Measurements from ENCODE around the gene SLC22A25. TPM values are rescaled to one million over a fixed set of nuclear protein-coding genes. Genes with fewer than 3 reads are reported as not detected.

Gene SLC22A25
- total and polyA plus RNA-seq, 9 of the 15 experiments (the other 6 are each of a cell fraction or from before 2014, with no cell fraction given): not detected

DNA sequence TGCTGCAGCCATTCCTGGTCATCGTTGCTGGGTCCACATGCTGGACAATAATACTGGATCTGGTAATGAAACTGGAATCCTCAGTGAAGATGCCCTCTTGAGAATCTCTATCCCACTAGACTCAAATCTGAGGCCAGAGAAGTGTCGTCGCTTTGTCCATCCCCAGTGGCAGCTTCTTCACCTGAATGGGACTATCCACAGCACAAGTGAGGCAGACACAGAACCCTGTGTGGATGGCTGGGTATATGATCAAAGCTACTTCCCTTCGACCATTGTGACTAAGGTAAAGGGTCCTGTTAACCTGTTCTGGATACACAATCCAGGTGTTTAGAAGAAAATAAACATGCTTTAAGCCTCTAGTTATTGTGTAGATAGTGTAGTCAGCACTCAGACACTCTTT is 46.9 kb upstream of the SLC22A25 start:
- H3K27me3 ChIP-seq (ENCODE audit: control insufficient read depth in 2 of 2, insufficient read depth in 2 of 2, low read length in 2 of 2): no peaks in the 10 kb centered on the region
- H3K4me1 ChIP-seq (replicated peaks in 1 of 2; ENCODE audit: control insufficient read depth in 2 of 2, insufficient read depth in 2 of 2, low read length in 2 of 2): no peaks in the 10 kb centered on the region
- ChIA-PET CTCF (ENCODE audit: low intra/inter-chr PET ratio) (no interaction called here), POLR2A (no interaction called here)
- no peak for DNase-seq (ENCODE audit: extremely low read depth in 1 of 4, low spot score in 3 of 4)
- no peak overlapping the region for H3K9ac ChIP-seq (ENCODE audit: insufficient read depth in 1 of 2, low read depth in 2 of 2, low read length in 2 of 2)
- no peaks in the 10 kb centered on the region for H4K20me1 ChIP-seq (replicated peaks; ENCODE audit: control insufficient read depth, insufficient read depth, low read length)
- ATAC-seq: no peak
- no TSS peak for BruUV-seq (replicated peaks)
- intact Hi-C loops (cut with micrococcal nuclease): no loop called here
- H3K9me3 ChIP-seq (replicated peaks; ENCODE audit: control insufficient read depth, insufficient read depth, low read depth, low read length): no peaks in the 10 kb centered on the region
- no peaks in the 10 kb centered on the region for H3K36me3 ChIP-seq (ENCODE audit: control insufficient read depth, insufficient read depth, low read length)
- in situ Hi-C loops (cut with MboI): no loop called here
- FAIRE-seq: no peak
- H3K79me2 ChIP-seq (ENCODE audit: control insufficient read depth, insufficient read depth, low read length): no peaks in the 10 kb centered on the region
- no peak overlapping the region for H3K4me3 ChIP-seq
- 0% methylated on average over 4 of the region's 4 CpGs for WGBS (ENCODE audit: insufficient coverage, low coverage, missing lambda C conversion rate)
- H3K4me2 ChIP-seq (ENCODE audit: insufficient read depth, low read length): no peak overlapping the region
- no peak overlapping the region for H3K27ac ChIP-seq (ENCODE audit: extremely low read depth, low read depth, low read length)
- H2AFZ ChIP-seq (ENCODE audit: low read depth, low read length): no peak overlapping the region
- H3K9me1 ChIP-seq (ENCODE audit: control insufficient read depth, insufficient read depth, low read length): no peaks in the 10 kb centered on the region
- TF ChIP-seq NONO (IDR thresholded peaks at IDR 0.05; ENCODE audit: low read depth in 2 of 2, low read length in 1 of 2) (no peak), RHOXF2B (CRISPR knock-in tag; conservative IDR thresholded peaks at IDR 0.05) (no peak), ZSCAN32 (CRISPR knock-in tag; IDR thresholded peaks at IDR 0.05) (no peak), ZNF644 (tag; IDR thresholded peaks at IDR 0.05; ENCODE audit: low read depth) (no peak), TAF9B (IDR thresholded peaks at IDR 0.05; ENCODE audit: partially characterized antibody) (no peak), ZNF24 (IDR thresholded peaks at IDR 0.05) (no peak), NFE2L1 (tag; IDR thresholded peaks at IDR 0.05; ENCODE audit: borderline replicate concordance, low read depth) (no peak), BRCA1 (IDR thresholded peaks at IDR 0.05) (no peak), BRCA1 (CRISPR knock-in tag; IDR thresholded peaks at IDR 0.05) (no peak), ZNF551 (CRISPR knock-in tag; IDR thresholded peaks at IDR 0.05) (no peak)
- TF ChIP-seq, protein P1, sequence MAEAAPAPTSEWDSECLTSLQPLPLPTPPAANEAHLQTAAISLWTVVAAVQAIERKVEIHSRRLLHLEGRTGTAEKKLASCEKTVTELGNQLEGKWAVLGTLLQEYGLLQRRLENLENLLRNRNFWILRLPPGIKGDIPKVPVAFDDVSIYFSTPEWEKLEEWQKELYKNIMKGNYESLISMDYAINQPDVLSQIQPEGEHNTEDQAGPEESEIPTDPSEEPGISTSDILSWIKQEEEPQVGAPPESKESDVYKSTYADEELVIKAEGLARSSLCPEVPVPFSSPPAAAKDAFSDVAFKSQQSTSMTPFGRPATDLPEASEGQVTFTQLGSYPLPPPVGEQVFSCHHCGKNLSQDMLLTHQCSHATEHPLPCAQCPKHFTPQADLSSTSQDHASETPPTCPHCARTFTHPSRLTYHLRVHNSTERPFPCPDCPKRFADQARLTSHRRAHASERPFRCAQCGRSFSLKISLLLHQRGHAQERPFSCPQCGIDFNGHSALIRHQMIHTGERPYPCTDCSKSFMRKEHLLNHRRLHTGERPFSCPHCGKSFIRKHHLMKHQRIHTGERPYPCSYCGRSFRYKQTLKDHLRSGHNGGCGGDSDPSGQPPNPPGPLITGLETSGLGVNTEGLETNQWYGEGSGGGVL (CRISPR knock-in tag; IDR thresholded peaks at IDR 0.05): no peak
- TF ChIP-seq, protein P2, sequence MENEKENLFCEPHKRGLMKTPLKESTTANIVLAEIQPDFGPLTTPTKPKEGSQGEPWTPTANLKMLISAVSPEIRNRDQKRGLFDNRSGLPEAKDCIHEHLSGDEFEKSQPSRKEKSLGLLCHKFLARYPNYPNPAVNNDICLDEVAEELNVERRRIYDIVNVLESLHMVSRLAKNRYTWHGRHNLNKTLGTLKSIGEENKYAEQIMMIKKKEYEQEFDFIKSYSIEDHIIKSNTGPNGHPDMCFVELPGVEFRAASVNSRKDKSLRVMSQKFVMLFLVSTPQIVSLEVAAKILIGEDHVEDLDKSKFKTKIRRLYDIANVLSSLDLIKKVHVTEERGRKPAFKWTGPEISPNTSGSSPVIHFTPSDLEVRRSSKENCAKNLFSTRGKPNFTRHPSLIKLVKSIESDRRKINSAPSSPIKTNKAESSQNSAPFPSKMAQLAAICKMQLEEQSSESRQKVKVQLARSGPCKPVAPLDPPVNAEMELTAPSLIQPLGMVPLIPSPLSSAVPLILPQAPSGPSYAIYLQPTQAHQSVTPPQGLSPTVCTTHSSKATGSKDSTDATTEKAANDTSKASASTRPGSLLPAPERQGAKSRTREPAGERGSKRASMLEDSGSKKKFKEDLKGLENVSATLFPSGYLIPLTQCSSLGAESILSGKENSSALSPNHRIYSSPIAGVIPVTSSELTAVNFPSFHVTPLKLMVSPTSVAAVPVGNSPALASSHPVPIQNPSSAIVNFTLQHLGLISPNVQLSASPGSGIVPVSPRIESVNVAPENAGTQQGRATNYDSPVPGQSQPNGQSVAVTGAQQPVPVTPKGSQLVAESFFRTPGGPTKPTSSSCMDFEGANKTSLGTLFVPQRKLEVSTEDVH (IDR thresholded peaks at IDR 0.05; ENCODE audit: low read depth, partially characterized antibody): no peak
- TF ChIP-seq, protein P3, sequence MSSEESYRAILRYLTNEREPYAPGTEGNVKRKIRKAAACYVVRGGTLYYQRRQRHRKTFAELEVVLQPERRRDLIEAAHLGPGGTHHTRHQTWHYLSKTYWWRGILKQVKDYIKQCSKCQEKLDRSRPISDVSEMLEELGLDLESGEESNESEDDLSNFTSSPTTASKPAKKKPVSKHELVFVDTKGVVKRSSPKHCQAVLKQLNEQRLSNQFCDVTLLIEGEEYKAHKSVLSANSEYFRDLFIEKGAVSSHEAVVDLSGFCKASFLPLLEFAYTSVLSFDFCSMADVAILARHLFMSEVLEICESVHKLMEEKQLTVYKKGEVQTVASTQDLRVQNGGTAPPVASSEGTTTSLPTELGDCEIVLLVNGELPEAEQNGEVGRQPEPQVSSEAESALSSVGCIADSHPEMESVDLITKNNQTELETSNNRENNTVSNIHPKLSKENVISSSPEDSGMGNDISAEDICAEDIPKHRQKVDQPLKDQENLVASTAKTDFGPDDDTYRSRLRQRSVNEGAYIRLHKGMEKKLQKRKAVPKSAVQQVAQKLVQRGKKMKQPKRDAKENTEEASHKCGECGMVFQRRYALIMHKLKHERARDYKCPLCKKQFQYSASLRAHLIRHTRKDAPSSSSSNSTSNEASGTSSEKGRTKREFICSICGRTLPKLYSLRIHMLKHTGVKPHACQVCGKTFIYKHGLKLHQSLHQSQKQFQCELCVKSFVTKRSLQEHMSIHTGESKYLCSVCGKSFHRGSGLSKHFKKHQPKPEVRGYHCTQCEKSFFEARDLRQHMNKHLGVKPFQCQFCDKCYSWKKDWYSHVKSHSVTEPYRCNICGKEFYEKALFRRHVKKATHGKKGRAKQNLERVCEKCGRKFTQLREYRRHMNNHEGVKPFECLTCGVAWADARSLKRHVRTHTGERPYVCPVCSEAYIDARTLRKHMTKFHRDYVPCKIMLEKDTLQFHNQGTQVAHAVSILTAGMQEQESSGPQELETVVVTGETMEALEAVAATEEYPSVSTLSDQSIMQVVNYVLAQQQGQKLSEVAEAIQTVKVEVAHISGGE (CRISPR knock-in tag; IDR thresholded peaks at IDR 0.05): no peak
- TF ChIP-seq, protein P4, sequence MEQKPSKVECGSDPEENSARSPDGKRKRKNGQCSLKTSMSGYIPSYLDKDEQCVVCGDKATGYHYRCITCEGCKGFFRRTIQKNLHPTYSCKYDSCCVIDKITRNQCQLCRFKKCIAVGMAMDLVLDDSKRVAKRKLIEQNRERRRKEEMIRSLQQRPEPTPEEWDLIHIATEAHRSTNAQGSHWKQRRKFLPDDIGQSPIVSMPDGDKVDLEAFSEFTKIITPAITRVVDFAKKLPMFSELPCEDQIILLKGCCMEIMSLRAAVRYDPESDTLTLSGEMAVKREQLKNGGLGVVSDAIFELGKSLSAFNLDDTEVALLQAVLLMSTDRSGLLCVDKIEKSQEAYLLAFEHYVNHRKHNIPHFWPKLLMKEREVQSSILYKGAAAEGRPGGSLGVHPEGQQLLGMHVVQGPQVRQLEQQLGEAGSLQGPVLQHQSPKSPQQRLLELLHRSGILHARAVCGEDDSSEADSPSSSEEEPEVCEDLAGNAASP (IDR thresholded peaks at IDR 0.05): no peak

Measured in K562 (cell line).